GM12878 (cell line): ENCODE data around the gene ENOX2.

Source experiments
- CREB1 ChIP-seq: IDR thresholded peaks from 2 replicates; pipeline ENCODE4 v1.6.1; 2012; ENCODE audit warnings: low read depth, mild to moderate bottlenecking, inconsistent platforms
- CTCF ChIP-seq, 3 experiments: IDR thresholded peaks in 2 of 3; conservative IDR thresholded peaks in 1 of 3; 2 replicates each; pipeline ENCODE4 v1.5.1; 2011; ENCODE audit warnings: low read depth in 3 of 3, low read length in 3 of 3, mild to moderate bottlenecking in 3 of 3, control low read depth in 2 of 3, moderate library complexity in 2 of 3, inconsistent platforms in 1 of 3, mixed read lengths in 1 of 3; ENCODE audit not compliant: control insufficient read depth in 2 of 3, insufficient read depth in 1 of 3; ENCODE audit errors: extremely low read depth in 1 of 3
- ELK1 ChIP-seq: IDR thresholded peaks from 2 replicates; pipeline ENCODE4 v1.6.1; 2012; ENCODE audit warnings: low read depth, low read length, improper control_type of control experiment
- EP300 ChIP-seq, 2 experiments: fragments of 150-350 bp in 1 of 2; IDR thresholded peaks; 2 replicates each; pipeline ENCODE4 v1.6.1; 2011 to 2012; ENCODE audit warnings: low read depth in 2 of 2, low read length in 2 of 2, borderline replicate concordance in 1 of 2, improper control_type of control experiment in 1 of 2, inconsistent platforms in 1 of 2; ENCODE audit not compliant: control insufficient read depth in 1 of 2
- EZH2 ChIP-seq: IDR thresholded peaks from 2 replicates; pipeline ENCODE4 v1.6.1; 2012; ENCODE audit warnings: low read depth, mild to moderate bottlenecking, control low read depth, inconsistent platforms, low read length, borderline replicate concordance; ENCODE audit not compliant: control insufficient read depth
- GATAD2B ChIP-seq: fragments of 450-650 bp; conservative IDR thresholded peaks from 2 replicates; pipeline ENCODE4 v1.6.1; 2017; ENCODE audit warnings: low read depth, mild to moderate bottlenecking, moderate library complexity
- IRF3 ChIP-seq: fragments of 450-650 bp; IDR thresholded peaks from 2 replicates; pipeline ENCODE4 v1.6.1; 2014; ENCODE audit warnings: mild to moderate bottlenecking
- JUND ChIP-seq: IDR thresholded peaks from 2 replicates; pipeline ENCODE4 v1.6.1; 2012; ENCODE audit warnings: low read depth, mild to moderate bottlenecking, low read length, improper control_type of control experiment, moderate library complexity
- POLR2A ChIP-seq: IDR thresholded peaks from 2 replicates; pipeline ENCODE4 v1.6.1; 2011; ENCODE audit warnings: low read depth, mild to moderate bottlenecking, low read length
- RAD21 ChIP-seq: IDR thresholded peaks from 2 replicates; pipeline ENCODE4 v1.6.1; 2011; ENCODE audit warnings: mild to moderate bottlenecking, low read depth, low read length, moderate library complexity; ENCODE audit not compliant: insufficient read depth
- TBL1XR1 ChIP-seq: IDR thresholded peaks from 2 replicates; pipeline ENCODE4 v1.6.1; 2012; ENCODE audit warnings: low read depth, low read length, improper control_type of control experiment

- TF ChIP-seq CTCF (IDR thresholded peaks at IDR 0.05 in 2 of 3, conservative IDR thresholded peaks at IDR 0.05 in 1 of 3; ENCODE audit: control insufficient read depth in 2 of 3, extremely low read depth in 1 of 3, insufficient read depth in 1 of 3, low read depth in 3 of 3, low read length in 3 of 3) (no peak), POLR2A (no peak), CREB1 (no peak), ELK1 (no peak), IRF3 (no peak), TBL1XR1 (no peak), EP300 (IDR thresholded peaks at IDR 0.05; ENCODE audit: borderline replicate concordance in 1 of 2, control insufficient read depth in 1 of 2, low read depth in 2 of 2, low read length in 2 of 2) (no peak), EZH2 (no peak), JUND (no peak), RAD21 (no peak), GATAD2B (no peak)
These were observed 183.6 kb downstream of the ENOX2 start for GRCh38 chrX:130719413-130719812.
